Stimulated activated CD4-positive, alpha-beta T cell treated with anti-CD3 and anti-CD28 coated beads, Interleukin-1b, Interleukin-23, amount 100 ng/mL, for 48 hours (primary cell): ENCODE results near the gene NEDD1.

Experiments used
- DNase-seq: peaks from one replicate; pipeline ENCODE4 v3.0.0-alpha.2; 2020

Gene NEDD1, protein sequence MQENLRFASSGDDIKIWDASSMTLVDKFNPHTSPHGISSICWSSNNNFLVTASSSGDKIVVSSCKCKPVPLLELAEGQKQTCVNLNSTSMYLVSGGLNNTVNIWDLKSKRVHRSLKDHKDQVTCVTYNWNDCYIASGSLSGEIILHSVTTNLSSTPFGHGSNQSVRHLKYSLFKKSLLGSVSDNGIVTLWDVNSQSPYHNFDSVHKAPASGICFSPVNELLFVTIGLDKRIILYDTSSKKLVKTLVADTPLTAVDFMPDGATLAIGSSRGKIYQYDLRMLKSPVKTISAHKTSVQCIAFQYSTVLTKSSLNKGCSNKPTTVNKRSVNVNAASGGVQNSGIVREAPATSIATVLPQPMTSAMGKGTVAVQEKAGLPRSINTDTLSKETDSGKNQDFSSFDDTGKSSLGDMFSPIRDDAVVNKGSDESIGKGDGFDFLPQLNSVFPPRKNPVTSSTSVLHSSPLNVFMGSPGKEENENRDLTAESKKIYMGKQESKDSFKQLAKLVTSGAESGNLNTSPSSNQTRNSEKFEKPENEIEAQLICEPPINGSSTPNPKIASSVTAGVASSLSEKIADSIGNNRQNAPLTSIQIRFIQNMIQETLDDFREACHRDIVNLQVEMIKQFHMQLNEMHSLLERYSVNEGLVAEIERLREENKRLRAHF

DNA sequence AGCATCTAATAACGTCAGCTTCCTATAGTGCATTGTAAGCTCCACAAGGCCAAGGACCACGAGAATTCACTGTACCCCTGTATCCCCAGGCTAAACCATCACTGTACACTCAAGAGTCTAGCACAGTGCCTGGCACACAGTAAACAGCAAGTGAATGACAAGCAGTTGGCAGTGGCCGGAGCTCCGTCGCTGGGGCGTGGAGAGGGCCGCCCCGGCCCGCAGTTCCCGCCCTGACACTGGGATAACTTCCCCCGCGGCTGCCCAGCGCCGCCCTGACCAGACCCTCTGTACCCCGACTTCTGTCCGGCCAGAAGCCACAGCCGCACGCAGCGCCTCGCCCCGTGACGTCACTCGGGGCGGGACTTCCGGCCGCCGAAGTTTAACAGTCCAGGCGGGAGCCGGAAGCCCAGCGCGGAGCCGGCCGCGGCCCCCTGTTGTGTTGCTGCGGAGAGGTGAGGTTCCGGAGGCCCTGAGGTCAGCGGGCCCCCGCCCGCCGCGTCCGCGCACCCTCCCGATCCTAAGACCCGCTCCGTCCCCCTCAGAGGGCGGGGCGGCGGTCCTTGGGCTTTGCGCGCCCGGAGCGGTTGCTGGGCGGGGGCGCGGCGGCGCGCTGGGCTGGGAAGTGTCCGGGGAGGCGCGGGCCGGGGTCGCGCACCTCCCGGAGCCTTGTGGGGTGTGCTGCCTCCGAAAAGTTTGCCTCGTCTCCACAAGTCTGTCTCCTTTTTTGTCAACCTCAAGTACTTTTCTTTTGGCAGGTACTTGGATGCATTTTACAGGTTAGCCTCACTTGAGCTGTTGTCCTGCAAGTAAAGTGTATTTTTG lies at the start of gene NEDD1:
TSS of gene NEDD1 (plus strand) at position 409 of the 822 bp plus-strand sequence. CDS start 2,503 bp downstream, outside the sequence.
- DNase-seq: peak; percentile 76

GRCh38 chr12:96858162-96858561 lies 48.9 kb upstream of the NEDD1 start:
- DNase-seq: no peak

GRCh38 chr12:96861656-96862055 lies 45.4 kb upstream of the NEDD1 start:
- no peak for DNase-seq

DNA sequence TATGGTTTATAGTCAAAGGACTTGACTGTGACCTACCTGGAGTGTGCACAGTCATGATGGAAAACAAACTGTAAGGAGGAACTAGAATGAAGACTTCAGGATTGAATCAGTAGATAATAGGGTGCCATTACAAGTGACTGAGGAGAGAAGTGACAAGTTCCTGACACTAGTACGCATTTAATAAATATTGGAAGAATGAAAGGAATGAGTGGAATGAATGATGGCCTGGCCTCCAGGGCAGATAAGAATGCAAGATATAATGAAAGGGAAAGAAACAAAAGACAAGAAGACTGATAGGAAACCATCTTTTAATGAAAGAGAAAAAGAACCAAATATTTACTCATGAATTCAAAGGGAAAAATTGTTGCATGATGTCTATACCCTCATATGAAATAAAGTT lies 44.7 kb upstream of the NEDD1 start:
- no peak for DNase-seq

- no peak for DNase-seq
Observed at GRCh38 chr12:96864335-96864734, 42.7 kb upstream of the NEDD1 start.

DNA sequence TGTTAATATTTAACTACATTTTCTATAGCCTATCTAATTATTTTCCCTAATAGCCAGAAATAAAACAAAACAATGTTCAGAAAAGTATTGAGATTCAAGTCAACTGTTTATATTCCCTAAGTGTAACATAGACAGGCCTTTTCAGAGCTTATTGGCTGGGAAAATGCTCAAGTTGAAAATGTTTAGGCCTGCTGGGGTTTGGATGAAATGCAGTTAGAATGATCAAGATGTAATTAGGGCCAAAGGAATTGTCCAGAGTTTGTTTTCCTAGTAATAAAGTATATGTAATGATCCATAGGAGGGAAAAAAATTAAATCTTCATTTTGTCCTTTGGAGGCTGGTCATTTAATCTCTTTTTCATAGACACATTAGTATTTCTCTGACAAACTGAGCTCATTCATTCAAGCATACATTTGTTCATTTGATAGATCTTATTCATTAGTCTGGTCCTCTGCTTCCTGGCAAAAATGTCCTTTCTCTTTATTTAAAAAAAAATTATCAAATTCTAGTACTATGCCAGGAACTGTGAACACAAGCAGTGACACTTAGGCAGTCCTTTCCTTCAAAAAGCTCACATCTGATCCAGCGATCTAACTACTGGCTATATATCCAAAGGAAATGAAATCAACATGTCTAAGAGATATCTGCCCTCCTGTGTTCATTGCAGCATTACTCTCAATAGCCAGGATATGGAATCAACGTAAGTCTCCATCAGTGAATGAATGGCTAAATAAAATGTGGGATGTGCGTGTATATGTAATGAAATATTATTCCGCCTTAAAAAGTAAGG lies 40.1 kb upstream of the NEDD1 start:
- DNase-seq: no peak

DNA sequence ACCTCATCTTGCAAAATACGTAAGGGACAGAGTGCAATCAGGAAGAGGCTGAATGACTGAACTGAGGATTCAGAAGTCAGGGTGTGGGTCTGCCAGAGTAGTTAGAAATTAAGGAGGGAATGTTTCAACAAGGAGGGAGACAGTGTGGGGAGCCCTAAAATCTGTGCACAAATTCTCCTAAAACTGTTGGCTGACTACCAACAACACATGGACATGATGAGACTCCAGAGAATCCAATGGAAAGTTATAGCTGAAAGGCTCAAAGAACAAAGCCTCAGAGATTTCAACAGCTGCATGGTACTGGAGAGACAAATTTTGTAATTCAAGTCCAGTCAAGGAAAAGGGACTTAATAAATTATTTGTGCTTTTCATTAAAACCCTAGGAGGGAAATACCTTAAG lies 36.1 kb upstream of the NEDD1 start:
- DNase-seq: no peak

DNA sequence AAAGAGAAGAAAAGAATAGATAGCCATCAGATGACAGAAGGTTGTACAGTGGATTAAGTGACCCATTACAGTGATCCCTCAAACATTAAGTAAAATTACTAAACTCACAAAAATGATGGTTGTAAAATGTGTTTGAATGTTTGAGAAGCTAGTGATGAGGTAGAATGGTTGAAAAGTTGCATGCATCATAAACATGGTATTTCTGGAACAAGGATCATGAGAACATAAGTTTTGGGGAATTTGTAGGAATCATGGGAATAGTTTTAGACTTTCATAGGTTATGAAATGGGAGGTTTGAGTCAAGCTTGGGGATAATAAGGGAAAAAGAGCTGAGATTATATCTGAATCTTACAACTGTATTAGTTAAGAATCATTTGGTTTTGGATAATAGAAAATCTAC lies 34.1 kb upstream of the NEDD1 start:
- no peak for DNase-seq

DNA sequence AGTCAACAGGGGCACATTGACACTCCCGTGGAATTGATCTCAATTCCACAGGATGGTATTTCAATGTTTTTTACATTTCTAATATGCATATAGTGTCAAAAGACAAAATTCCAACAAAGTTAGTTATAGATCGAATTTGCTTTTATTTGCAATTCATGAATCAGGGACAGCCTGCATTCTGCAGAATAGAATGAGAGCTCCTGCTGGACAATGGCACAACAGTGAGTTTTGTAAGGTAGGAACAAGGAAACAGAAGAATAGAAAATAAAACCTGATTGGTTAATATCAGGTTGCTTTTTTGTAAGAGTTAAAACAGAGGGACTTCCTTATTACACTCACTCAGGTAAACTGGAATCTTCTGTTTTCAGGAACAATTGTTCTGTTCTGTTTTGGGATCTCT lies 32.8 kb upstream of the NEDD1 start:
- no peak for DNase-seq

DNA sequence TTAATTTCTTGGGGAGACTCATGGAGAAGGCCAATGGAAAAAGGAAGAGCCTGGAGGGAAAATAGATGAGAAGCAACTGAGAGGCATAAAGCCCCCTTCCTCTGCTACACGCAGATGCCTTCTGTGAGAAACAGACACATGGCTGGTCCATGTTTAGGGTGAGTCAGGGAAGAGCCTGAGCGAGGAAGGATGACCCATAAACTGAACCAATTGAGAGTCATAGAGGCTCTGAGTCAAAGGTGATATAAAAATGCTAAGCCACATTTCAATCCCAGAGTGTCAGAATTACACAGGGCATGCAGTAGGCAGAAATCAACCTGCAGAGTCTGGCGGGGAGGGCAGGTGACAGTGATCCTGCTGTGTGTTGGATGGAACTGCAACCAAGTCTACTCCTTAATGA lies 30.1 kb upstream of the NEDD1 start:
- no peak for DNase-seq

- DNase-seq: no peak
Observed at GRCh38 chr12:96878704-96879103, 28.4 kb upstream of the NEDD1 start.

DNA sequence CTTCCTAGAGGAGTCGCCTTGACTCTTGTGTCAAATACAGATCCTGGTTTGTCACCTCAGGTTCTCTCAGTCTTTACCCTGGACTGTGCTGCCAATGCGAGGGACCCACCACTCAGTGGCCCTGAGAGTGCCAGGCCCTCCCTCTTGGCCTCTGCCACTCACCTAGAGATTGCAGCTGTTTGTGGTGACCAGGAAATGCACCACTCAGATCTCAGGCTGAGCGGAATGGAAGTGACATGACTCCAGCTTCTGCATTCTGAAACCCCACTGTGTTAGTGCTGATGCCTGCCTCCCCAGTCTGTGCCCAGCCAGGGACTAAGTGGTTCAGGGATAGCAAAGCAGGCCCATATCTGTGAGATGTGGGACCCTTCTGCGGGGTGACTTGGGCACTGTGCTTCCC lies 27.8 kb upstream of the NEDD1 start:
- no peak for DNase-seq

- DNase-seq: no peak
Observed at GRCh38 chr12:96880220-96880619, 26.8 kb upstream of the NEDD1 start.

DNA sequence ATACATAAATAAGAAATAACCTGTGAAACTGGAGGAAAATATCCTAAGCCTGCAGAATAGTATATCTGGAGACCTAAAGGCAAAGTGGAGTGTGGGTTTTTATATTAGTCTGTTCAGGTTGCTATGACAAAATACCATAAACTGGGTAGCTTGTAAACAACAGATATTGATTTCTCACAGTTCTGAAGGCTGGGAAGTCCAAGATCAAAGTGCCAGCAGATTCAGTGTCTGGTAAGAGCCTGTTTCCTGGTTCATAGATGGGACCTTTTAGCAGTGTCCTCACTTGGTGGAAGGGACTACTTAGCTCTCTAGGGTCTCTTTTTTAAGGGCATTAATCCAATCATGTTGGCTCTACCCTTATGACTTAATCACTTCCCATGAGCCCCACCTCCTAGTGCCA lies 25.4 kb upstream of the NEDD1 start:
- DNase-seq: no peak

- no peak for DNase-seq
Observed at GRCh38 chr12:96882862-96883261, 24.2 kb upstream of the NEDD1 start.

DNA sequence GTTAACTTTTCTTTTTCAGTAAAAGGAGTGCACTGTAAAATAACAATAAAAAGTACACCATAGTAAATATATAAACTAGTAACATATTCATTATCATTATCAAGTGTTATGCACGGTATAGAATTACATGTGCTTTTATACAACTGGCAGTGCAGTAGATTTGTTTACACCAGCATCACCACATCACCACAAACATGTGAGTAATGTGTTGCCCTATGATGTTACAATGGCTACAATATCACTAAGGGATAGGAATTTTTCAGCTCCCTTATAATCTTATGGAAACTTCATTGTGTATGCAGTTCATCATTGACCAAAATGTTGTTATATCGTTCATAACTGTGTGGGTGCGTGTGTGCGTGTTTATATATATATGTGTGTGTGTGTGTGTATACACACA lies 23.5 kb upstream of the NEDD1 start:
- DNase-seq: no peak

GRCh38 chr12:96886998-96887677 lies 19.9 kb upstream of the NEDD1 start:
- no peak for DNase-seq

- no peak for DNase-seq
Observed at GRCh38 chr12:96889273-96889933, 17.7 kb upstream of the NEDD1 start.

GRCh38 chr12:96890331-96890730 lies 16.7 kb upstream of the NEDD1 start:
- no peak for DNase-seq

DNA sequence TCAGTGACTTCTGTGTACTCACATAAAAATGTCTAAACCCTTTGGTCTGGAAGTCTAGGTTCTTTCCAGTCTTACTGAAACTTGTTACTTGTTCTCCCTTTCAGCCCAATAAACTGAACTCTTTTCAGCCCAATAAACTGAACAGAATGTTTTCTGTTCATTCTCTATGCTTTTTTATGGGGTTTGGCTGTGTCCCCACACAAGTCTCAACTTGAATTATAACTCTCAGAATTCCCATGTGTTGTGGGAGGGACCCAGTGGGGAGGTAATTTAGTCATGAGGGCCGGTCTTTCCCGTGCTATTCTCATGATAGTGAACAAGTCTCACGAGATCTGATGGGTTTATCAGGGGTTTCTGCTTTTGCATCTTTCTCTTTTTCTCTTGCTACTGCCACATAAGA lies 15.0 kb upstream of the NEDD1 start:
- DNase-seq: no peak

GRCh38 chr12:96897421-96897820 lies 9.6 kb upstream of the NEDD1 start:
- no peak for DNase-seq

DNA sequence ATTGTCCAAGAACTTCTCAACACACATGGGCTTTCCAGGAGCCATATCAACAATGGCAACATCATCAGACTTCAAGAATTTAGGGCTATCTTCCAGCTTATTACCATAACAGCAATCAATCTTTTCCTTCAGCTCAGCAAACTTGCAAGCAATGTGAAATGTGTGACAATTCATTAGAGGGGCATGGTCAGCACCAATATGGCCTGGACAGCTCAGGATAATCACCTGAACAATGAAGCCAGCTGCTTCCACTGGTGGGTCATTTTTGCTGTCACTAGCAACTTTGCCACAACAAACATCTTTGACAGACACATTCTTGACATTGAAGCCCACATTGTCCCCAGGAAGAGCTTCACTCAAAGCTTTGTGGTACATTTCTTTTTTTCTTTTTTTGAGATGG lies 5.9 kb upstream of the NEDD1 start:
- DNase-seq: no peak
